Left lobe of liver (tissue), 2 donors: ENCODE results near the gene MAP7D1. TPM values are rescaled to one million over a fixed set of nuclear protein-coding genes. Genes with fewer than 3 reads are reported as not detected.
"Not testable (repeated sequence)": the region's sequence is repeated elsewhere in the genome, so short reads cannot be mapped to it uniquely, and the experiment has no call there.

ENCODE experiments used
- ATAC-seq: fragments of 200-7000 bp; cut with Tn5 transposase; one replicate; pipeline ENCODE4 v1.9.1; 2020; ENCODE audit warnings: mild to moderate bottlenecking, moderate library complexity
- DNase-seq: peaks from one replicate; pipeline ENCODE4 v3.0.0-alpha.2; 2020; ENCODE audit warnings: low spot score
- total RNA-seq: library from RNA; stranded (reverse); gene quantifications from one replicate; pipeline ENCODE4 v1.2.1, GENCODE V29; 2021
- donor health status: DM: no; HTN: no; CAD: no; lungs with moderate emphysema.
- donor health status: DM: no; HTN: yes; CAD: no.

Gene MAP7D1
- total RNA-seq, 1 donor from 2014 or later = 13.3 TPM

GRCh38 chr1:36225283-36225899 is 69.4 kb downstream of the MAP7D1 start:
- ATAC-seq (no peak), DNase-seq (no peak)

GRCh38 chr1:36230279-36230678 is 74.3 kb downstream of the MAP7D1 start:
- not testable (repeated sequence) for ATAC-seq, DNase-seq

Other genes with a start within 250 kb of the MAP7D1 start
- gene AGO3, start 225.1 kb upstream of the MAP7D1 start, total RNA-seq = 17.3 TPM
- gene TEKT2, start 72.1 kb upstream of the MAP7D1 start, total RNA-seq = not detected
- 9.0 TPM for gene ADPRS, start 67.3 kb upstream of the MAP7D1 start, total RNA-seq
- 0.50 TPM for gene COL8A2, start 30.9 kb upstream of the MAP7D1 start, total RNA-seq
- gene TRAPPC3, start 6.7 kb upstream of the MAP7D1 start, total RNA-seq = 24.8 TPM
- 34.8 TPM for gene THRAP3, start 68.3 kb downstream of the MAP7D1 start, total RNA-seq
- gene SH3D21, start 150.2 kb downstream of the MAP7D1 start, total RNA-seq = 1.5 TPM
- gene EVA1B, start 167.5 kb downstream of the MAP7D1 start, total RNA-seq = 4.8 TPM
- gene STK40, start 229.8 kb downstream of the MAP7D1 start, total RNA-seq = 31.6 TPM
- gene LSM10, start 241.7 kb downstream of the MAP7D1 start, total RNA-seq = 20.9 TPM